DMS153 treated with DMSO at 0.1 percent for 48 hours (cell line): Measurements from ENCODE around the gene TRAF1.

Experiments
- DNase-seq: peaks from one replicate; lab custom pipeline; 2025; ENCODE audit not compliant: unreplicated experiment; lab: John Stamatoyannopoulos, UW

TRAF1 gene

DNA sequence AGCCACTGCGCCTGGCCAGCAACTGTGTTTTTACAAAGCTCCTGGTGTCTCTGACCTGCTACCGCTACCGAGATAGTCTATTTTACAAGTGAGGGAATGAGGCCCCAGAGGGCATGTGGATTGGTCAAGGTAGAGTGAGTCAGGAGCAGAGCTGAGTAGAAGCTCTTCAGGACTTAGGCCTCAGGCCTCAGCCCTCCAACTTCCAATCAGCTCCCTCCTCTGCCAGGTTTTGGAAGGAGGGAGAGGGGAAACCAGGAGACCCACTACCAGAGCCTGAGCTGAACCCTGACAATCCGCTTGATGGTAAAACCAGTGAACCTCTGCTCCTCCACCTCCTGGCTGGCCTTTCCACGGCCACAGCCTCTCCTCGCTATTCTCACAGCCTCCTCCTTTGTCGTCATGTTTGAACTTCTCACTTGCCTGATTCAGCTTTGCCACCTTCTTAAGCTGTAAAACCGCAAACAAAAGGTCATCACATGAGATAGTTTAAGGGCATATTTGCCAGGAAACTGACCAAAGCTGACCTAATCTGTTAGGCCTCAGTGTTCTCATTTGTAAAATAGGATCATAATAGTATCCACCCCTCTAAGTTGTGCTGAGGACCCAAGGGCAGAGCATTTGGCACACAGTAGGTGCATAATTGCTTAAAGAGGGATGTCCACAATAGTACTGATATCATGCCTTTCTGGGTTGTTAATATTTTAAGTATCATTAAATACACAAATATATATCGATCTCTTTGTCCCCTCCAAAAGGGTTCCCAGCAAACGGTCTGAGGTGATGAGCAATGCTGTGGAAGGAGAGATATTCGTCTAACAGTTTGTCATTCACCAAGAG lies 1.7 kb downstream of the TRAF1 start:
- no peak for DNase-seq

DNA sequence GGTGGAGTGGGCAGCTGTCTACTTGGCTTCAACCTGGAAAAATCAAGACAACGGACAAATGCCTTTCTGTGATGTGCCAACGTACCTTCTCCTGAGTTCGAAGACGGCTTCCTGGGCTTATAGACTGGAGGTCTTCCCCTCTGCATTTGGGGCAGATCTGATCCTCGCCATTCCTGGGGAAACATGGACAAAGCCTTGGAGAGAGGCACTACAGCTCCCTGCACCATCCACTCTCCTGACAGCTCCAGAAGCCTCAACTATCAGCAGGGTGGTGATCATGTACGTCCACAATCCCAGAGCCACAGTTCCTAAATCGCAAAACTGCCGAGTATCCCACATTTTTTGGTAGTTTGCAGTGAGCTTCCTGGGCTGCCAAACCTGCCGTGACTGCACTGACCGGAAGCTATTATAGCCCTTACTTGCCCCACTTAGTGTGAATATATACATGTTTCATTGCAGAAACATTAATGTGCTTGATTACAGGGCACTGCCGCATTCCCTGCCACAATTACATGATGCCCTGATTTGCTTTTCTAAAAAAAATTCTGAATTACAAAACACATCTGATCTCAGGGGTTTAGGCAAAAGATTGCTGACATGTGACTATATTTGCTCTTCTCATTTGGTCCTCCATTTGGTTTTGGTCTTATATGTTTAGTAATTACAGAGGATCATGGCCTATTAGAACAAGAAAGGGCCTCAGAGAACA lies 2.8 kb downstream of the TRAF1 start:
- DNase-seq = no peak

DNA sequence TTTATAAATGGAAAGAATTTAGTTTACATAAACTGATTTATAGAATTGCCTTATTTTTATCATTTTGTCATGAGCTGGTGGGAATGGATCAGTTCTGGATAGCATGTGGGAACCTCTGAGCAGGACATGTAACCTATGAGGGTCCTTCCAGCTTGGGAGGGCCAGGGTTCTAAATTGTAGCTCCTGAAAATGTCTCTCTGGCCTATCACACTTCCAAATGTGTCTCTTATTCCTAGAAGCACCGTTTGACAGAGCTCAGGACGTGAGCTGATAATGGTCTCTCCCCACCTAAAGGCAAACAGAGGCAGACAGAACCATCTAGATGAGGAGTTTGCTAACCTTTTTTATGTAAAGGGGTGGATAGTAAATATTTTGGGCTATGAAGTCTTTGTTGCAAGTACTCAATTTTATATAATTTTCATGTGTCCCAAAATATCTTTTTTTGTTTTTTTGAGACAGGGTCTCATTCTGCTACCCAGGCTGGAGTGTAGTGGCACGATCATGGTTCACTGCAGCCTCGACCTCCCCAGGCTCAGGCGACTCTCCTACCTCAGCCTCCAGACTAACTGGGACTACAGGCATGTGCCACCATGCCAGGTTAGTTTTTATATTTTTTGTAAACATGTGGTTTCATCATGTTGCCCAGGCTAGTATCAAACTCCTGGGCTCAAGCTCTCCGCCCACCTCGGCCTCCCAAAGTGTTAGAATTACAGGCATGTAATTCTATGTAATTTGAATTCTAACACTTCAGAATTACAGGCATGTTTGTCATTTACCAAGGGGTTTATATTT lies 4.0 kb downstream of the TRAF1 start:
- no peak for DNase-seq

DNA sequence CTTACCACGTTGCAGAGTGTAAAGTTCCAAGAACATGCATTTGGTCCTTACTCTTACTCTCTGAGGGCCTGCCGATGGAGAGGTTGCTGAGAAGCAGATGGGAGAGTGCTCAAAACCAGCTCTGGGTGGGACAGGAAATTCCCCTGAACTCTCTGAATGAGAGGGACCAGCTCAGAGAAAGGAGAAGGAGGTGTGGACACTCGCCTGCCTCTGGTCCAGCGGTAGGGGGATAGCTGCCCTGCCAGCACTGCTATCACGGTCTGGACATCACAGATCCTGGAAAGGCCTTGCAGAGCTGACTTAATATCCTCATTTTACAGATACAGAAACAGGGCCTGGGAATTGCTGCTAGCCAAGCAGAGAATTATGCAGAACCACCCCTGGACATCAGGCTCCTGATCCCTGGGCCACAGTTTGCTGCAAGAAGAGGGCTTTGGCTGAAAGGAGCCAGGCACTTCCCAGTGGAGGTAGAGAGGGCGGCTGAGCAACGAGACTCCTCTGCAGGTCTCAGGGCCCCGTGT lies 4.9 kb downstream of the TRAF1 start:
- DNase-seq = no peak

DNA sequence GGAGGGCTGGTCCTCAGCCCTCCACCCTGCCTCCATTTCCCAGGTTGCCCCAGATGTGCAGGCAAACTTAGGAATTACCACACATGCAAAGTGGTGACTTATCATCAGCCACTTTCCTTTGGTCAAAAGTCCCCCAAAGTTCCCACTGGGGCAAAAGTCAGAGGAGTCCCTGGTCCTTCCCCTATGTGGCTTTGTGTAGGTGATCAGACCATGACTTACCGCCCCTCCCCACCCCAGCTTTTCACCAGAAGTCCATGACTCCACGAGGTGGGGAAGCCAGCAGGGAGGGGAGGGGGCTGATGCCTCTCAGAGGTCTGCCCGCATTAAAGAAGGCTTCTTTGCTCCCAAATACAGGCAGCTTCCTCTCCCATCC lies 5.8 kb downstream of the TRAF1 start:
- no peak for DNase-seq

DNA sequence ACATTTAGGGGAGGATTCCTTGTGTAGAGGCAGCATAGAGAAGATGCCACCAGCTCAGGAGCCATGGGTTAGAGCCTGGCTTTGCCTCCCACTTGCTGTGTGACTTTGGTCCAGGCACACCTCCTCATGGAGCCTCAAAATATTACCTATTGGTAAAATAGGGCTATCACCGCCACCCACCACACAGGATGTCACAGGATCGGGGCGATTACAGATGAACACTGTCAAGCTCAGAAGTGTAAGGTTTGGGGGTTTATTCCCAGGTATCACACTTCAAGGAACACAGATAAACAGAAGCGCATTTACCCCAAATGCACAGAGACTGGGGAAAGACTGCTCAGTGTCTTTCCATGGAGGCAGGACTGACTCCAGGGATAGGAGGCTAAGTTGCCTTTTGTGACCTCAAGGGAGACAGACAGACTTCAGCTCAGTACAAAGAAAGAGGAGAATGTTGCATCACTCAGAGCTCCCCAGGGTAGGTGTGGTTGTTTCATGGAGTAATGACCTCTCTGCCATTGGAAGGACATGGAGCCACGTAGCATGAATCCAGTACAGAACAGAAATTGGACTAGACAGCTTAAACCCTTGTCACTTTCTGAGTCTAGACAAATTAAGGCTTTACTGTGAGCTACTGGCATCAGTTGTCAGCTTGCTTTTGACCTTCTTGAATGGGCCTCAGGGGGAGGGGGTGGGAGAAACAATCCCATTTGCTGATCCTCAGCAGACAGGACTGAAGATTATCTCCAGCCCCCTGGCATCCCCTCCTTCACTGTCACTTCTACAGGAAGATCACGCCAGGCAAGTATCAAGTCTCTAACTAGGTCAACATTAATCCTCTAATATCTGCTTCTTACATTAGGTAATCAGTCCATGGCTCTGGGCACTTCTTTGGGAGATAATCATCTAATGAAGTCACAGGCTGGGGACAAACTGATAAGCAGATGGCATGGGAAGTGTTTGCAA lies 6.5 kb downstream of the TRAF1 start:
- DNase-seq = no peak

DNA sequence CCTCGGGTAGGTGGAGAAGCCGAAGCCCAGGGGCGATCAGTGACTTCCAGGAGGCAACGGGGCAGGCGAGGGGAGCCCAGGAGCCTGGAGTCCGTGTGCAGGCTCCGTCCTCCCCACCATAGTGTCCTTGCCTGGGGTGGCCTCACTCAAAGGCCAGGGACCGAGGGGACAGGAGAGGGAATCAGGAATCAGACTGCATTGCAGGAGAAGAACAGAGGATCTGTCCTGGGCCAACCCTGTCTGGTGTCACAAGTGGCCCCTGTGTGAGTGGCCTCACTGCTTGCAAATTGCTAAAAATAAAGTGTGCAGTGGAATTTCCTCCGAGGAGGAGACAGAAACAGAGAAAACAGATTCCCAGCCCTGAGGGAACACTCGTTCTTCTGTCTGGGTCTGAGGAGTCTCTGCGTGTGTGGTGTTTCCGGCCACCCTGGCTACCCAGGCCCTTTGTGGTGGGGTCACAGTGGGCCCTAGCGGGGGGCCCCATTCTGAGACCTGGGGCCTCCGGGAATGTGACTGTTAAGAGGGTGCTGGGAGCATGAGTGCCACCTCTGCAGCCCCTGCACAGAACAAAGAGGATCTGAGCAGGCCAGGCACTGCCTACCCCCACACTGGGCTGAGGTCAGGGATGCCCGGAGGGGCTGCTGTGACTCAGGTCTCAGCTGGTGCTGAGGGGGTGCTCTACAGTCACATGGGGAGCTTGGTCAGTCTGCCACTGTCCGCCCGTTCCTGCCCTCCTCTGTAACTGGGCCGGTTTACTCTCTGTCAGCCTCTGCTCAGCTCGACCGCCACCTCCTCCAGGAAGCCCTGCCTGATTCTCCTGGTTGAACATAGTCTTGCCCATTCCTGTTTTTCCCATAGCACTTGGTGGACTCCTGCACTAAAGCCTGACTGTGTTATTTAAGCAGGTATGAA lies 7.4 kb downstream of the TRAF1 start:
- no peak for DNase-seq

DNA sequence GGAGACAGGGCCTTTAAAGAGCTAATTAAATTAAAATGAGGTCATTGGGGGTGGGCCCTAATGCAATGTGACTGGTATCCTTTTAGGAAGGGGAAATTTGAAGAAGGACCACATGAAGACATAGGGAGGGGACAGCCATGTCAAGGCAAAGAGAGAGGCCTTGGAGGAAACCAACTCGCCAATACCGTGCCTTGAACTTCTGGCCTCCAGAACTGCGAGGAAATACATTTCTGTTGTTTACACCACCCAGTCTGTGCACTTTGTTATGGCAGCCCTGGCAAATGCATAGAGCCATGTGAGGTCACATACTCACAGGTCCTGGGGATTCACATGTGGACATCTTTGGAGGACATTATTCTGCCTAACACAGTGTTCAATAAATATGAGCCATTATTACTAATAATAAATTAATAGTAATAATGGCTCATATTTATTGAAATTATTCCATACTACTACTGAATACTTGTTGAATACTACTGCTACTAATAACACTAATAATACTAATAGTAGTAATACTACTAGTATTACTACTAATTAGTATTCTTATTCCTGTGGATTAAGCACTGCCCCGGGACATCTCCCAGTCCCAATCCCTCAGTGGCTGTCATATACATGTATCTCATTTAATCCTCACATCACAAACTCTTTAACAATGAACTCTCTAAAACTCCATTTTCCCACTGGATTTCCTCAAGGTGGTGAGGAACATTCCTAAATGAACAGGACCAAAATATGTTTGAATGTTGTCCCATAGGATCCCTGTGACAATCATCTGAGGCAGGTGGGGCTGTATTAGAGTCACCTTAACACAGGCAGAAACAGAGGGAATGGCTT lies 8.4 kb downstream of the TRAF1 start:
- DNase-seq = no peak

DNA sequence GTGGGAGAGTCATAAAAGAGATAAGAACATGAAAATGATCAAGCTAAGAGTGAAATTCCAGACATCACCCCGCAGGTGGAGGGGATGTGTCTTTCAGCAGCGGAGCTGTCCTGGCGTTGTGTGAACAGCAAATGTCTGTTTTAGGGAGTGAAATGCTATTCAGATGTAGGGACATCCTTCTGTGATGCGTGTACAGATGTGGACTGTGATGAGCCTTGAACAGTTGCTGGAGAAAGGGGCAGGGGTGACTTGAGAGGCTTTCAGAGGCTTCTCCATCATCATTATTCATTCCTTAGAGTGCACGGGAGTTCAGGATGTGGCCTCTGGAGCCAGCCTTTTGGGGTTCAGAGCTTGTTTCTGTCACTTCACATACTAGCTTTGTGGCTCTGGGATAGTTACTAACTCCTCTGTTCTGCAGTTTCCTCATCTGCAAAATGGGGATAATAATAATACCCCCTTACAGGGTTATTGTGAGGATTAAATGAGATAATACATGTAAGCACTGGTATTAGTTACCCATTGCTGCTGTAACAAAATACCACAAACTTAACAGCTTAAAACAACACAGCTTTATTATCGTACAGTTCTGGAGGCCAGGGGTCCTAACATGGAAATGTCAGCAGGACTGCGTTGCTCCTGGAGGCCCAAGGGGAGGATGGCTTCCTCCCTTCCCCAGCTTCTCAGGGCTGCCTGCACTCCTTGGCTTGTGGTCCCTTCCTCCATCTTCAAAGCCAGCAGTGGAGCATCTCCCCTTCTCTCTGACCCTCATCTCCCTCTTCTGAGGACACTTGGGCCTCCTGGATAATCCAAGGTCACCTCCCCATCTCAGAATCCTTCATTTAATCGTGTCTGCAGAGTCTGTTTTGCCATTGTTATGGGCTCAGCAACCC lies 9.4 kb downstream of the TRAF1 start:
- no peak for DNase-seq

DNA sequence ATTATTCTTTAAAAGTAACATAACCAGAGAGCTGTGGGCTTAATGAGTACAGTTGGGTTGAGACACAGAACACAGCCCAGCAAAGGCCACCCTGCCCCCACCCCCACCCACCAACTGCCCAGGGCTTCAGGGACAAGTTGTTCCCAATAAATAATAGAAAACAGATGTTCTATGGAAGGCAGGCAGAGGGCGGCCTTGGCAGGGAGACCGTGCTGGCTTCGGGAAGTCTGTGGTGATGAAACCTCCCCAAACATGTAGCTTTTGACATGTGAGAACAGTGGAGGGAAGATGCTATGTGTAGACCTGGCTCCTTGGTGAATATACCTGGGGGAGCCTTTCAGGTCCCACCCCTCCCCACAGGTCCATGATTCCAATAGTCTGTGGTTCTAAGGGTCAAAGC lies 10.0 kb downstream of the TRAF1 start:
- DNase-seq = no peak

DNA sequence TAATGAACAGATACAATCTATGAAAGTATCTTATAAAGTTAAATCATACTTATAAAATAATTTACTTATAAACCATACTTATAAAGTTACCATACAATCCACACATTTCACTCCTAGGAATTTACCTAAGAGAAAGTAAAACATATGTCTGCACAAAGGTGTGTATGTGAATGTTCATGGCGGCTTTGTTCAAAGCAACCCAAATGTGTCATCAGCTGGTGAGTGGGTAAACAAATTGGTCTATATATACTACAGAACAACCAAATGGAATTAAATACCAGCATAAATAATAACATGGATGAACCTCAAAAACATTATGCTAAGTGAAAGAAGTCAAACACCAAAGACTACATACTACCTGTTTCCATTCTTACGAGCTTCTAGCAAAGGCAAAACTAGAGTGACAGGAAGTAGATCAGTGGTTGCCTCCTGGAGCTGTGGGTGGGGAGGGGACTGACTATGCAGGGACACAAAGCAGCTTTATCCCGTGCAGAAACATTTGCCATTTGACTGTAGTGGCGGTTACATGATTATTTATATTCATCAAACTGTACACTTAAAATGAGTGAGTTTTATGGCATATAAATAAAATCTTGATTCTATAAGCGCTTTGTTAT lies 10.6 kb downstream of the TRAF1 start:
- no peak for DNase-seq

DNA sequence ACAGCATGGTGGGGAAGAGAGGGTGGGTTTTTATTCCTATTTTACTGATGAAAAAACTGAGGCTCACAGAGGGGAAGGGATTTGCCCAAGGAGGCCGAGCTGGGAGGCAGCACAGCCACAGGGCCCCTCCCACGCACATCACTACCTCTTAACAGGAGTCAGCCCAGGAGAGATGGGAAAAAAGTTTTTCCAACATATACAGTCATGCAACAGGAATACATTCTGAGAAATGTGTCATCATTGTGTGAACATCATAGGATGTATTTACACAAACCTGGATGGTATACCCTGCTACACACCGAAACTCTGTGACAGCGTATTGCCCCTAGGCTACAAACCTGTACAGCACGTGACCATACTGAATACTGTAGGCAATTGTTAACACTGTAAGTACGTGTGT lies 11.6 kb downstream of the TRAF1 start:
- DNase-seq = no peak

DNA sequence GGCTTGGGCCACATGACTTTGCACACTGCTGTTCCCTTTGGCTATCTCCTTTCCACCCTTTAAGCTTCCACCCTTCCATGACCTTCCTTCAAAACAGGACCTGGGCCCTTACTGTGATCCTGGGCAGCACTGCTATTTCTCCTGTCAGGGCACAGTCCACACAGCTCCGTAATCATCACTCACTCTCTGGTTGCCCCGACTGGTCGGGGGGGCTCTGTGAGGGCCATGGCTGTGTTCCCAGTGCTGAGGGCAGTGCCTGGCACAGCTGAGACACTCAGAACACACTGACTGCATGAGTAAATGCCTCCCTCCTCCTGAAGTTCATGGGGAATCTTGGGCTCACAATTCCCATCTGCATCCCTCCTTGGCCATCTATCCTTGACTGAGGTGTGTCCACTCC lies 12.2 kb downstream of the TRAF1 start:
- DNase-seq = no peak

DNA sequence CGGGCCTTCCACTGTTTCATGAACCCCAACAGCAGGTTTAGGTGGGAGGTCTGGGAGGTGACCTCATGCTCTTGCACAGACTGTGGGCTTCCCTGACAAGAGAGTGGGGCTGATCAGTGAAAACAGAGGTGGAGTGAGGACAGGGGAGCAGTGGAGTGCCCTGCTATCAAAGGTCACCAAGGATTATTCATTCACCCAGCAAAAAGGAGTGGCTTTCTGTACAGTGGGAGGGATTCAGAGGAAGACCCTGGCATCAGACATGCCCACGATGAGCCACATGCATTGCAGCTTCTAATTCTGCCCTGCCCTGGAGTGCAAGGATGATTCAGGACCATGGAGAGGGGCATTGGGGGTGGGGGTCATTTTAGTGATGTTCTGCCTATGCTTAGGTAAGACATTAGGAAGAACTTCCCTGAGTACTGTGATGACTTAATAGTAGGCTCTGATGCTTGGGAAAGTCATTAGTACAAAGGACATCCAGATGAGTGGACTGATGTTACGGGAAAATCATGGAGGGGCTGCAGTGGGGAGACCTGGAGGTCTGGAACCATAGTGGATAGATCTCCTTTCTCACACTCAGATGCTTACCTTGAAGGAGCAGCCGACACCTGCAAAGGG lies 12.8 kb downstream of the TRAF1 start:
- DNase-seq = no peak

DNA sequence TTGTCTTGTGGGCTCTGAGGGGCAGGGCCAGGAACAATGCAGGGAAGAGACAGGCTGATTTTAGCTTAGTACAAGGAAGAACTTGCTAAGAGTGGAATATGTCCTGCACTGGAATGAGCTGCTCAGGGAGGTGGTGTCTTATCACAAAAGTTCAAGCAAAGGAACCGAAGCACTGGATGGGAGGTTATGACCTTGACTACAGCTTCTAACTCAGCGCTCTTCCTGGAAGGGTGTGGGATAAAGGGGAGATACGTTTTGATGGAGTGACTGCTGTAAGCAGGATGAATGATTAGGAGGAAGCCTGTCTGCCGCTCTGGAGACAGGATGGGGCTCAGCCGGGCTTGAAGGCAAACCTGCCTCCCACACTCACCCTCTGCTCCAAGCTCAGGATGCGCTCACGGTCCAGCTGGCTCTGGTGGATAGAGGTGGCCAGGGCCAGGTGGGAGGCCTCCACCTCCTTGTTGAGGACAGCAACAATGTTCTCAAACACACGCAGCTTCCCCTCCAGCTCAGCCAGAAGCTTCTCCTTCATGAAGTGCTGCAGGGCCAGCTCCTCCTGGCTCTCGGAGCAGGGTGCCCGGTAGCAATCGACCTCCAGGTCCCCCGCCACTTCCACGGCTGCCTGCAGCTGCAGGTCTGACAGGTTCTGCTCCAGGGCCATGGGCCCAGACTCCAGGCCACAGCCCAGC lies 13.5 kb downstream of the TRAF1 start:
- DNase-seq = no peak

DNA sequence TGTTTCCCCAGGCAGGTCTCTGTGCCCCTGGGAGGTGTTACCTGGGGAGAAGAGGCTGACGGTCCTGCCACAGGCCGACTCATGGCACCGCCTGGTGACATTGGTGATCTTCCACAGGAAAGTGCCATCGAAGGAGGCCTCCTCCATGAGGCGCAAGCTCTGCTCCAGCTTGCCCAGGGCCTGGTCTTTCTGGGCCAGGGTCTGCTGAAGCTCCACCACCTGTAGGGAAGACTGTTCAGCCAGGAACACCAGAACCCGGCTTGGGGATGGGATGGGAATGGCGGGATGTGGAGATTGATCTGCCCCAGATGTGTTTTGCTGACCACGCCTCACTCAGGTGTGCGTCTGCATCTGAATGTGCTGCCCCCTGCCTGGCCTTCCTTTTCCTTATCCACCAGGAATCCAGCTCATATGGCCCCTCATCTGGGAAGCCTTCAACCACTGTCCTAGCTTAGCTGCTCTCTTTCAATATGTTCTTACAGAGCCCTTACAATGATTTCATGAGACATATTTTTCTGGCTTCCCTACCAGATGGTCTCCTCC lies 15.2 kb downstream of the TRAF1 start:
- DNase-seq = no peak
